ENCODE data around the gene PLB1.

Gene PLB1

GRCh38 chr2:28684142-28684858 lies 188.4 kb downstream of the PLB1 start:
- no peak overlapping the region for H3K4me3 ChIP-seq (ENCODE audit: low read depth, low read length)
- no peak for DNase-seq (ENCODE audit: low read depth)
- TF ChIP-seq MAX (IDR thresholded peaks at IDR 0.05; ENCODE audit: low read depth, low read length) (no peak), MYC (IDR thresholded peaks at IDR 0.05; ENCODE audit: low read depth, low read length) (no peak), POLR2A (IDR thresholded peaks at IDR 0.05; ENCODE audit: extremely low read depth, insufficient read length) (no peak), CTCF (IDR thresholded peaks at IDR 0.05; ENCODE audit: low read depth, low read length) (no peak)

- DNase-seq (ENCODE audit: low read depth): no peak
- TF ChIP-seq CTCF (IDR thresholded peaks at IDR 0.05; ENCODE audit: low read depth, low read length): no peak
- TF ChIP-seq MAX (IDR thresholded peaks at IDR 0.05; ENCODE audit: low read depth, low read length): no peak
- no peak for TF ChIP-seq POLR2A (IDR thresholded peaks at IDR 0.05; ENCODE audit: extremely low read depth, insufficient read length)
- TF ChIP-seq MYC (IDR thresholded peaks at IDR 0.05; ENCODE audit: low read depth, low read length): no peak
- no peak overlapping the region for H3K4me3 ChIP-seq (ENCODE audit: low read depth, low read length)
Observed at GRCh38 chr2:28687171-28687570, 191.3 kb downstream of the PLB1 start.

- TF ChIP-seq MAX (IDR thresholded peaks at IDR 0.05; ENCODE audit: low read depth, low read length) (no peak), CTCF (IDR thresholded peaks at IDR 0.05; ENCODE audit: low read depth, low read length) (no peak), POLR2A (IDR thresholded peaks at IDR 0.05; ENCODE audit: extremely low read depth, insufficient read length) (no peak), MYC (IDR thresholded peaks at IDR 0.05; ENCODE audit: low read depth, low read length) (no peak)
- no peak for DNase-seq (ENCODE audit: low read depth)
- no peak overlapping the region for H3K4me3 ChIP-seq (ENCODE audit: low read depth, low read length)
Observed at GRCh38 chr2:28687640-28688385, 192.0 kb downstream of the PLB1 start.

GRCh38 chr2:28688818-28689217 lies 193.0 kb downstream of the PLB1 start:
- no peak for TF ChIP-seq POLR2A (IDR thresholded peaks at IDR 0.05; ENCODE audit: extremely low read depth, insufficient read length)
- no peak for TF ChIP-seq CTCF (IDR thresholded peaks at IDR 0.05; ENCODE audit: low read depth, low read length)
- no peak for DNase-seq (ENCODE audit: low read depth)
- no peak overlapping the region for H3K4me3 ChIP-seq (ENCODE audit: low read depth, low read length)

GRCh38 chr2:28689771-28690170 lies 193.9 kb downstream of the PLB1 start:
- no peak for TF ChIP-seq POLR2A (IDR thresholded peaks at IDR 0.05; ENCODE audit: extremely low read depth, insufficient read length)
- TF ChIP-seq CTCF (IDR thresholded peaks at IDR 0.05; ENCODE audit: low read depth, low read length): no peak
- no peak for TF ChIP-seq MAX (IDR thresholded peaks at IDR 0.05; ENCODE audit: low read depth, low read length)
- no peak for TF ChIP-seq MYC (IDR thresholded peaks at IDR 0.05; ENCODE audit: low read depth, low read length)
- H3K4me3 ChIP-seq (ENCODE audit: low read depth, low read length): no peak overlapping the region
- no peak for DNase-seq (ENCODE audit: low read depth)
